Ishikawa (cell line): ENCODE results near the gene RUNX1.

Experiments used
- CEBPB ChIP-seq: IDR thresholded peaks from 2 replicates; pipeline ENCODE4 v1.6.1; 2012
- CREB1 ChIP-seq: IDR thresholded peaks from 2 replicates; pipeline ENCODE4 v1.6.1; 2012; ENCODE audit warnings: low read depth
- EP300 ChIP-seq: IDR thresholded peaks from 2 replicates; pipeline ENCODE4 v1.6.1; 2012; ENCODE audit warnings: borderline replicate concordance
- MAX ChIP-seq: IDR thresholded peaks from 2 replicates; pipeline ENCODE4 v1.6.1; 2012
- NFIC ChIP-seq: IDR thresholded peaks from 2 replicates; pipeline ENCODE4 v1.6.1; 2012
- RAD21 ChIP-seq: IDR thresholded peaks from 2 replicates; pipeline ENCODE4 v1.6.1; 2012; ENCODE audit warnings: low read depth
- TAF1 ChIP-seq: IDR thresholded peaks from 2 replicates; pipeline ENCODE4 v1.6.1; 2012; ENCODE audit warnings: low read depth, mild to moderate bottlenecking
- TEAD4 ChIP-seq: IDR thresholded peaks from 2 replicates; pipeline ENCODE4 v1.6.1; 2012
- YY1 ChIP-seq: IDR thresholded peaks from 2 replicates; pipeline ENCODE4 v1.6.1; 2012; ENCODE audit warnings: low read depth
- ZBTB7A ChIP-seq: IDR thresholded peaks from 2 replicates; pipeline ENCODE4 v1.6.1; 2012; ENCODE audit warnings: low read depth
- TF ChIP-seq, protein P1 (sequence below): IDR thresholded peaks from 2 replicates; pipeline ENCODE4 v1.6.1; 2012

DNA sequence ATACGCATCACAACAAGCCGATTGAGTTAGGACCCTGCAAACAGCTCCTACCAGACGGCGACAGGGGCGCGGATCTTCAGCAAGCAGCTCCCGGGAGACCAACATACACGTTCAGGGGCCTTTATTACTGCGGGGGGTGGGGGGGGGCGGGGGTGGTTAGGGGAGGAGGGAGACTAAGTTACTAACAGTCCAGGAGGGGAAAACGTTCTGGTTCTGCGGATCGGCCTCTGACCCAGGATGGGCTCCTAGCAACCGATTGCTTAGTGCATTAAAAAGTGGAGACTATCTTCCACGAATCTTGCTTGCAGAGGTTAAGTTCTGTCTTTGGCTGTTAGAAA is 162.0 kb downstream of the RUNX1 start:
- no peak for TF ChIP-seq EP300
- no peak for TF ChIP-seq RAD21
- no peak for TF ChIP-seq MAX
- TF ChIP-seq ZBTB7A: no peak
- TF ChIP-seq YY1: no peak
- TF ChIP-seq CREB1: no peak
- no peak for TF ChIP-seq TEAD4
- TF ChIP-seq, protein P1, sequence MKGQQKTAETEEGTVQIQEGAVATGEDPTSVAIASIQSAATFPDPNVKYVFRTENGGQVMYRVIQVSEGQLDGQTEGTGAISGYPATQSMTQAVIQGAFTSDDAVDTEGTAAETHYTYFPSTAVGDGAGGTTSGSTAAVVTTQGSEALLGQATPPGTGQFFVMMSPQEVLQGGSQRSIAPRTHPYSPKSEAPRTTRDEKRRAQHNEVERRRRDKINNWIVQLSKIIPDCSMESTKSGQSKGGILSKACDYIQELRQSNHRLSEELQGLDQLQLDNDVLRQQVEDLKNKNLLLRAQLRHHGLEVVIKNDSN: no peak
- no peak for TF ChIP-seq NFIC
- no peak for TF ChIP-seq TAF1
- TF ChIP-seq CEBPB: no peak
